Loucy (cell line): ENCODE measurements around the gene CREG1.

Experiments used
- CTCF ChIP-seq: fragments of 200-600 bp; sonication (generic); conservative IDR thresholded peaks from 2 replicates; pipeline ENCODE4 v1.5.1; 2014; ENCODE audit warnings: mild to moderate bottlenecking, antibody characterized with exemption, low read length
- EZH2phosphoT487 ChIP-seq: fragments of 200-600 bp; IDR thresholded peaks from 2 replicates; pipeline ENCODE4 v1.6.1; 2018; ENCODE audit warnings: antibody characterized with exemption, mild to moderate bottlenecking, moderate library complexity, borderline replicate concordance

- no peak for TF ChIP-seq CTCF
- no peak for TF ChIP-seq EZH2phosphoT487
These were observed 34.8 kb upstream of the CREG1 start for GRCh38 chr1:167588361-167588760.
